GM18867 (cell line): ENCODE results near the gene OR6Q1.
"Not testable (repeated sequence)": the region's sequence is repeated elsewhere in the genome, so short reads cannot be mapped to it uniquely, and the experiment has no call there.

Source experiments
- ATAC-seq: cut with Tn5 transposase; IDR thresholded peaks from one replicate; pipeline ENCODE4 v1.9.1; 2021; ENCODE audit warnings: mild to moderate bottlenecking, moderate library complexity; ENCODE audit not compliant: unreplicated experiment

Gene OR6Q1

GRCh38 chr11:58030653-58031052 lies at the start of gene OR6Q1:
Gene OR6Q1 (plus strand): TSS chr11:58030953. CDS start chr11:58030953, 0 bp downstream.
- ATAC-seq, result no peak

GRCh38 chr11:57981536-57981935 lies 49.2 kb upstream of the OR6Q1 start:
- no peak for ATAC-seq

- no peak for ATAC-seq
Measured at GRCh38 chr11:57982776-57983175, 48.0 kb upstream of the OR6Q1 start.

GRCh38 chr11:57983191-57983590 lies 47.6 kb upstream of the OR6Q1 start:
- ATAC-seq, result no peak

GRCh38 chr11:57999523-57999922 lies 31.2 kb upstream of the OR6Q1 start:
- not testable (repeated sequence) for ATAC-seq

GRCh38 chr11:58000021-58000420 lies 30.7 kb upstream of the OR6Q1 start:
- ATAC-seq, result not testable (repeated sequence)

GRCh38 chr11:58000699-58001098 lies 30.1 kb upstream of the OR6Q1 start:
- no peak for ATAC-seq

- ATAC-seq, result no peak
Measured at GRCh38 chr11:58003036-58003435, 27.7 kb upstream of the OR6Q1 start.

- no peak for ATAC-seq
Measured at GRCh38 chr11:58003591-58003990, 27.2 kb upstream of the OR6Q1 start.

- no peak for ATAC-seq
Measured at GRCh38 chr11:58004664-58005063, 26.1 kb upstream of the OR6Q1 start.

GRCh38 chr11:58006940-58007339 lies 23.8 kb upstream of the OR6Q1 start:
- no peak for ATAC-seq

GRCh38 chr11:58011771-58012170 lies 19.0 kb upstream of the OR6Q1 start:
- no peak for ATAC-seq

- ATAC-seq, result no peak
Measured at GRCh38 chr11:58023435-58023931, 7.3 kb upstream of the OR6Q1 start, which contains the start of gene OR9Q1. Gene OR9Q1 (plus strand): TSS chr11:58023881. CDS start chr11:58179445, 155,564 bp downstream.

GRCh38 chr11:58024601-58025091 lies 6.1 kb upstream of the OR6Q1 start:
- ATAC-seq, result no peak

GRCh38 chr11:58027341-58027740 lies 3.4 kb upstream of the OR6Q1 start:
- no peak for ATAC-seq

GRCh38 chr11:58028687-58029411 lies 1.9 kb upstream of the OR6Q1 start:
- no peak for ATAC-seq

- ATAC-seq, result no peak
Measured at GRCh38 chr11:58034471-58034870, 3.7 kb downstream of the OR6Q1 start.

- no peak for ATAC-seq
Measured at GRCh38 chr11:58039589-58039988, 8.8 kb downstream of the OR6Q1 start.

GRCh38 chr11:58043379-58043778 lies 12.6 kb downstream of the OR6Q1 start:
- ATAC-seq, result no peak

- no peak for ATAC-seq
Measured at GRCh38 chr11:58046231-58046630, 15.5 kb downstream of the OR6Q1 start.

GRCh38 chr11:58047818-58048217 lies 17.1 kb downstream of the OR6Q1 start:
- no peak for ATAC-seq

GRCh38 chr11:58055806-58056401 lies 25.2 kb downstream of the OR6Q1 start:
- no peak for ATAC-seq
